GM04504 (cell line): ENCODE data around the gene CBLC.

ENCODE experiments used
- DNase-seq: peaks from one replicate; pipeline ENCODE4 v3.0.0-alpha.2; 2012; ENCODE audit warnings: low read depth

CBLC gene

DNA sequence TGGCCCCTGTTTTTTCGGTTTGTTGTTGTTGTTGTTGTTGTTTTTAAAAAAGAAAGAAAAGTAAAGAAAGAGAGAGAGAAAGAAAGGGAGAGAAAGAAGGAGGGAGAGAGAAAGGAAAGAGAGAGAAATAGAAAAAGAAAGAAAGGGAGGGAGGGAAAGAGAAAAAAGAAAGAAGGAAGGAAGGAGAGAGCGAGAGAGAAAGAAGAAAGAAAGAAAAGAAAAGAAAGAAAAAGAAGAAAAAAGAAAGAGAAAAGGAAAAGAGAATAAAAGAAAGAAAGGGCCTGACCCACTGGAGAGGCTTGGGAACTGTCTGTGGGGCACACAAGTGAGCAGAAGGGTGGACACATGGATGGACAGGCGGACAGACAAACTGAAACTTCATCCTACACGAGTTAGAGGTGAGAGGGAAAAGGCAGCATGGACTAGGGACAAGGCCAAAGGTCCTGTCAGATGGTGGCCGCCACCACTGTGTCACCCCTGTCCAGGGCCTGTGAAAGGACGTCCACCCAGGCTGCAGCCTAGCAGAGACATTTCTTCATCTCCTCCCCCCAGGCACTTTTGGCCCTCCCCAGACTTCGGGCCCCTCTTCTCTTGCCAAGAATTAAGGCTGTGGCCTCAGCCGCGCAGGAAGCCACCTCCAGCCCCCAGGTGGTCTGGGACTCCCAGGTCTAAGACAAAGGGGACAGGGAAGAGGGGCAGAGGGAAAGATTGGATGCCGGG, 22.1 kb downstream of the CBLC start:
- no peak for DNase-seq

GRCh38 chr19:44800461-44800860, 22.8 kb downstream of the CBLC start:
- peak; percentile 33 for DNase-seq

DNA sequence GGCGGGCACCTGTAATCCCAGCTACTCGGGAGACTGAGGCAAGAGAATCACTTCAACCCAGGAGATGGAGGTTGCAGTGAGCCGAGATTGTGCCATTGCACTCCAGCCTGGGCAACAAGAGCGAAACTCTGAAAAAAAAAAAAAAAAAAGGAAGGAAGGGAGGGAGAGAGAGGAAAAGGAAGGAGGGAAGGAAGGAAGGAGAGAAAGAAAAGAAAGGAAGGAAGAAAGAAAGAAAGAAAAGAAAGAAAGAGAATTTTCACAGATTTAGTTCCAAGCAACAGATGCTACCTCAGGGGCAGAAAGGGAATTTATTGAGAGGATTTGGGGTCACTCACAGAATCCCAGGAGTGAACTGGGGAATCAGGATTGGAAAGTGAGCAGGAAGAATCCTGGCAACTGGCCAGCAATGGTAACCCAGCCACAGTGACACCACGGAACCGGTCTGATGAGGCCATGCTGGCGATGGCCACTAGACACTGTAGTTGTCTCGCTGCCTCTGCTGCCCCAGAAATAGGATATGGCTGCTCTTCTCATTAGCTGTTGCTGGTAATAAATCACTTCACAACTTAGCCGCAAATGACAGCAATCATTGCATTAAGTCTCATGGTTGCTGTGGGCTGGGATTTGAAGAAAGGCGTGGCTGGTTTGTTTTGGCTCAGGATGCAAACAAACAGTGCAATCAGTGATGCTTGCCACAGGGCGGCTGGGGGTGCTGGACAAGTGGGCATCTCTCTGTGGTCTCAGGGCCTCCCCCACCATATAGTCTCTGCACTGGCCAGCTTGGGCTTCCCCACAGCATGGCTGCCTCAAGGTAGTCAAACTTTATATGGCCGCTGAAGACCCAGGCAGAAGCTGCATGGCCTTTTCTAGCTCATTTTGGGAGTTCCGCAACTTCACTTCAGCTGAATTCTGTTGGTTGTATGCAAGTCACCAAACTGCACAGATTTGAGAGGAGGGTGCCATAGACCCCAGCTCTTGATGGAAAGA, 26.0 kb downstream of the CBLC start:
- DNase-seq, result no peak

- no peak for DNase-seq
Observed at GRCh38 chr19:44806291-44806690, 28.6 kb downstream of the CBLC start.

GRCh38 chr19:44807162-44807561, 29.5 kb downstream of the CBLC start:
- no peak for DNase-seq

DNA sequence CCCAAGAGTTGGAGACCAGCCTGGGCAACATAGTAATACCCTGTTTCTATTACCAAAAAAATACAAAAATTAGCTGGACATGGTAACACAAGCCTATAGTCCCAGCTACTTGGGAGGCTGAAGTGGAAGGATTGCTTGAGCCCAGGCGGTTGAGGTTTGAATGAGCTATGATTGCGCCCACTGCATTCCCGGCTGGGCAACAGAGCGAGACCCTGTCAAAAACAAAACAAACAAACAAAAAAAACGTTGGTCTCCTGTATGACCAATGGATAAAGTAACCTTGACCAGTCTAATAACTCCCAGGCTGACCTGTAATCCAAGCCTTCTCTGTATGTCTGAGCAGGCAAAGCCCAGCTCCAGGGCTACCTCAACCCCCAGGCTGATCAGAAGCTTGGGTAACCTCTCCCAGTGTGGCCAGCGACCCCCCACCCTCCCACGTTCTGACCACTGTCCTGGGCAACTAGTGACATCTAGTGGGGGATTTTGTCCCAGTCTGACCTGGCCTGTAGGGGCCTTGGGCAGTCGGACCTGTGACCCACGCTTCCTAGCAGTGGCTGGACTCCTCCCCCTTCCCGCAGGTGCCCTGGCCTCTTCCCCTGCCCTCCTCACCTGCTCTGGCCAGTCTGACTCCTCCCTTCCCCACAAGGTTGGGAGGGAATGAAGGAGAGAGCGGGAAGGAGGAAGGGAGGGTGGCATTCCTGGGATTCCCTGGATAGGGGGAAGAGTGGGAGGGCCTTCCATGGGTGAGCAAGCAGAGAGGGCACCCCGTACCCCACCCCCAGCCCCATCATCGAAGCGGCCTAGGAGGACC, 30.2 kb downstream of the CBLC start:
- DNase-seq, result no peak

DNA sequence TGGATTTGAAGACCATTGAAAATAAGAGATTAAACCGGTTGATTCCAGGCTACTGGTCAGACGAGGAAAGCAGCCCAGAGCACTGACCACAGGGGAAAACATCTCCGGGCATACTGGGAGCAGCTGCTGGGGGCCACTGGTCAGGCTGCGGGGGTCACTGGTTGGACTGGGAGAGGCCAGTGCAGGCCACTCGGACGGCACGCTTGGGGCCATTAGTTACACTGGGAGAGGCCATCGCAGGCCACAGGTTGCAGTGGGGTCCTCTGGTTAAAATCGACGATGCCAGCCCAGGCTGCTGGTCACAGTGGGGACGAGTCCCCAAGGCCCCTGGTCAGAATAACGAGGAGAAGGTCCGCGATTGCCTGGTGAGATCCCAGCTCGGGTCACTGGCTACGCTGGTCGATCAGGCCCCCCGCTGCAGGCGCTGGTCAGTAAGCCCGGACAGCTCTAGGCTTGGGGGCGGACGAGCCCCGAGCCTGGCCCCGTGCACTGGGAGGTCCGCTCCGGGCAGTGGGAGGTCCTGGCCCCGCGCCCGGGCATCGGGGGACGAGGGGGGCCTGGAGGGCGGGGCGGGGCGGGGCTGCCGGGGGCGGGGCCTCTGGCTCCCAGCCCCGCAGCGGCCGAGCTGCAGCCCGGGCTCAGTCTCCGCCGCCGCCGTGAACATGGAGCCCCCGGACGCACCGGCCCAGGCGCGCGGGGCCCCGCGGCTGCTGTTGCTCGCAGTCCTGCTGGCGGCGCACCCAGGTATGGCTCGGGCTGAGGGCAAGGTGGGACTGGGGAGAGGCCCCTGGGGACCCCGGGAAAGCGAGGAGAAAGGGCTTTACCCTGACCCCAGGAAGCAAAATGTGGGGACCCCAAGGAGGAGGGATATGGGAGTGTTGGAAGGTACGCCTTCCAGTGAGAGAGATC, 31.0 kb downstream of the CBLC start, which contains the start of gene BCAM:
Gene BCAM (plus strand): TSS at position 641 of the 909 bp plus-strand sequence. CDS start 22 bp downstream, at position 663.
- DNase-seq, result peak; percentile 26

DNA sequence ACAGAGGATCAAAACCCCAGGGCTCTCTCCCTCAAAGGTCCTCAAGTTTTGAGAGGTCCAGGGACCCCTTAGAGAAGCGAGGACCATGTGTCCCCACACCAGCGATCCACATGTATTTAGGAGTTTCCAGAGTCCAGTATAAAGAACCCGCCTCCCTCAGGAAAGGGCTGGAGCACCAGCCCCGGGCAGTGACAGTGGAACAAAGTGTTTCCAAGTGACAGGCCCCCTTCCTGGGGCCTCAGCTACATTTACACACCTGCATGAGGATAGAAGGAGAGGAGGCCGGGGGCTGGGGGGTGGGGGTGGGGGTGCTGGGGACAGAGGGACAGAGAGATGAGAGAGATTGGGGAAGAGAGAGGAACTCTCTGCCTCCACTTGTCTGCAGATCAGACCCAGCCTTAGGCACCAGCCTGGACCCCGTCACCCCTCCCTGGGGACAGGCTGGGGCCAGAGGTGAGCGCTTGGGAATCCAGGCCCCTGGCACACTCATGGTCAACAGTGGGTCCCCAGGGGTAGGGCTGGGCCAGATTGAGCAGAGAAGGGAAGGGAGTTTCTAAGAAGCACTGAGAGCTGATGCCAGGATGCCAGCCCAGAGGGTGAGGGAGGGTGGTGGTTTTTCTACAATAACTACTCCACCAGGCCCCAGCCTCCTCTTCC, 32.0 kb downstream of the CBLC start:
- DNase-seq, result no peak

- no peak for DNase-seq
Observed at GRCh38 chr19:44810234-44811121, 32.8 kb downstream of the CBLC start.

- DNase-seq, result no peak
Observed at GRCh38 chr19:44811122-44811419, 33.4 kb downstream of the CBLC start.

DNA sequence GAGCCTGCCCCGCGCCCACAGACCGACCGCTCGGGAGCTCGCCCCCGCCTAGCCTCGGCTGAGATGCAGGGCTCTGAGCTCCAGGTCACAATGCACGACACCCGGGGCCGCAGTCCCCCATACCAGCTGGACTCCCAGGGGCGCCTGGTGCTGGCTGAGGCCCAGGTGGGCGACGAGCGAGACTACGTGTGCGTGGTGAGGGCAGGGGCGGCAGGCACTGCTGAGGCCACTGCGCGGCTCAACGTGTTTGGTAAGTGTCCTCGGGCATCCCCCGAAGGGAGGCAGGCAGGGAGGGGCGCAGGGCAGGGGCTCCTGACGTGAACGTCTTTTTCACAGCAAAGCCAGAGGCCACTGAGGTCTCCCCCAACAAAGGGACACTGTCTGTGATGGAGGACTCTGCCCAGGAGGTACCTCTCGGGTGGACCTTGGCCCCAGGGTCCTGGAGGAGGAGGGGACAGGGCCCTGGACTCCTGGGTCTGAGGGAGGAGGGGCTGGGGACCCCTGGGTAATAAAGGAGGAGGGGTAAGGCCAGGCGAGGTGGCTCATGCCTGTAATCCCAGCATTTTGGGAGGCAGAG, 34.5 kb downstream of the CBLC start:
- DNase-seq, result no peak

DNA sequence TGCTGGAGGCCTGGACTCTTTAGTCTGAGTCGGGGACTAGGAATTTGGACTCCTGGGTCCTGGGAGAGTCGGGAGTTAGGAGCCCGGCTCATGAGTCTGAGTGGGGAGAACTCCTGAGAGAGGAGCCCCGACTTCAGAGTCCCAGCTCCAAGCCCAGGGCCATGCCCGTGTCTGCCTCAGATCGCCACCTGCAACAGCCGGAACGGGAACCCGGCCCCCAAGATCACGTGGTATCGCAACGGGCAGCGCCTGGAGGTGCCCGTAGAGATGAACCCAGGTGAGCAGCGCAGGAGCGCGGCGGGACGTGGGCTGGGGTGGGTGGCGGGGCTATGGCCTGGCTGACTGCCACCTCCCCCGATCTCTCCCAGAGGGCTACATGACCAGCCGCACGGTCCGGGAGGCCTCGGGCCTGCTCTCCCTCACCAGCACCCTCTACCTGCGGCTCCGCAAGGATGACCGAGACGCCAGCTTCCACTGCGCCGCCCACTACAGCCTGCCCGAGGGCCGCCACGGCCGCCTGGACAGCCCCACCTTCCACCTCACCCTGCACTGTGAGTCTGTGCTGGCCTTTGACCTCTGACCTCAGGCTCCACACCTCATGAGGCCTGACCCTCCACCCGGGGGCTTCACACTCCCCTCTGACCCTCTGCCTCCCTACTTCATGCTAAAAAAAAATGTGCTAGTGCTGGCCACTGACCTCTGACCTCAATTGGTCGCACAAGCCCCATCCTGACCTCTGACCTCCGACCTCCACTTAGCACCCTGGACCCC, 35.6 kb downstream of the CBLC start:
- DNase-seq, result no peak

DNA sequence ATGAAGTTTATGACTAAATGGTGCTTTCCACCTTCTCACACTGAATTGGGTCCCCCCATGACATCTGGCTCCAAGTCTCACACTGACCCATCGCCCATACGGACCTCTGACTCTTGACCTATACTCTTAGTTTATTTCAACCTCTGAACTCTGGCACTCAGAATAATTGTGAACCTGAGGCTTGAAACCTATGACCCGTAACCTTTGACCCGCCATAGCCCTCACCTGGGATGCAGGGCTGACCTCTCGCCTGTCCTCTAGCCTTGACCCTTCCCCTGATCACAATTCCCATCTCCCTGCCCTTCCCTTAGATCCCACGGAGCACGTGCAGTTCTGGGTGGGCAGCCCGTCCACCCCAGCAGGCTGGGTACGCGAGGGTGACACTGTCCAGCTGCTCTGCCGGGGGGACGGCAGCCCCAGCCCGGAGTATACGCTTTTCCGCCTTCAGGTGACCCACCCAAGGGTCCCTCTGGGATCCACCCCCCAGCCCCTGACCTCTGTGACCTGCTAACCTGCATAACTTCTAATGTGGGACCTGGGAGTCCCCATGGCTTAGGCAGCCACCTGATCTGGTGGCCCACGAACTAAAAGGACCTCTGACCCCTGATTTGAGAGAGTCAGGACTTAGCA, 36.3 kb downstream of the CBLC start:
- no peak for DNase-seq

GRCh38 chr19:44814517-44814916, 36.8 kb downstream of the CBLC start:
- DNase-seq, result no peak

GRCh38 chr19:44816301-44816700, 38.6 kb downstream of the CBLC start:
- DNase-seq, result no peak

GRCh38 chr19:44817725-44818465, 40.2 kb downstream of the CBLC start:
- no peak for DNase-seq

DNA sequence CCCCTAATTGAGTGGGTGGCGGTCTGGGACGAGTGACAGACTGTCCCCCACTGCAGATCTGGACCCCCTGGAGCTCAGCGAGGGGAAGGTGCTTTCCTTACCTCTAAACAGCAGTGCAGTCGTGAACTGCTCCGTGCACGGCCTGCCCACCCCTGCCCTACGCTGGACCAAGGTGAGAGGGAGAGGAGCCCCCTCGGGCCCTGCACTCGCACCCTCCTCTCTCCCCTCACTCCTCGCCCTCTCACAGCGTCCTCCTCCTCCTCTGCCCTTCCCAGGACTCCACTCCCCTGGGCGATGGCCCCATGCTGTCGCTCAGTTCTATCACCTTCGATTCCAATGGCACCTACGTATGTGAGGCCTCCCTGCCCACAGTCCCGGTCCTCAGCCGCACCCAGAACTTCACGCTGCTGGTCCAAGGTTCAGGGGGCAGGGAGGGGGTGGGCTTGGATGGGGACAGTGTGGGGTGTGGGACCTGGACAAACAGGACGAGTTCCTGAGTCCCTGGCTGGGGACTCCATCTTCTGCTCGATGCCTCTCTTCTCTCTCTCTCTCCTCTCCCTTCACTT, 40.9 kb downstream of the CBLC start:
- DNase-seq, result no peak
